Activated naive CD4-positive, alpha-beta T cell treated with anti-CD3 and anti-CD28 coated beads, Interleukin-2, amount 10 ng/mL, durations not matched to agents 7 days and 5 days (primary cell): Measurements from ENCODE around the gene FSD2.
"Not testable (repeated sequence)": the region's sequence is repeated elsewhere in the genome, so short reads cannot be mapped to it uniquely, and the experiment has no call there.

Experiments used
- CTCF ChIA-PET: fragments of 350-600 bp; sonication (Branson Sonifier 250); formaldehyde crosslinking; loops from one replicate; lab custom pipeline; 2021; ENCODE audit warnings: antibody characterized with exemption; lab: Charles Lee
- DNase-seq: peaks from one replicate; pipeline ENCODE4 v3.0.0-alpha.2; 2020
- H3K27ac Mint-ChIP-seq: one replicate; pipeline ENCODE4 v1.8.0; 2021; ENCODE audit warnings: mild to moderate bottlenecking, moderate library complexity, mixed read lengths
- H3K27me3 Mint-ChIP-seq: one replicate; pipeline ENCODE4 v1.8.0; 2021; ENCODE audit warnings: mild to moderate bottlenecking, mixed read lengths
- H3K36me3 Mint-ChIP-seq: one replicate; pipeline ENCODE4 v1.8.0; 2021; ENCODE audit warnings: mixed read lengths
- H3K4me1 Mint-ChIP-seq: one replicate; pipeline ENCODE4 v1.8.0; 2021; ENCODE audit warnings: mixed read lengths
- H3K4me3 Mint-ChIP-seq: one replicate; pipeline ENCODE4 v1.8.0; 2021; ENCODE audit warnings: mild to moderate bottlenecking, moderate library complexity, mixed read lengths
- H3K9me3 Mint-ChIP-seq: one replicate; pipeline ENCODE4 v1.8.0; 2021; ENCODE audit warnings: mixed read lengths

FSD2 gene

GRCh38 chr15:82839136-82839535 is 33.3 kb upstream of the FSD2 start:
- H3K27me3 Mint-ChIP-seq: peaks cover 8% of the 10 kb centered on the region
- CTCF ChIA-PET: interaction anchor here (1.2 to 1.9 kb wide), 2 partner anchors 10 to 161 kb away, joined by 3 to 7 read pairs; no protein-coding TSS in a partner anchor
- H3K4me3 Mint-ChIP-seq: no peak overlapping the region
- DNase-seq: no peak
- peaks cover 36% of the 10 kb centered on the region for H3K36me3 Mint-ChIP-seq
- H3K9me3 Mint-ChIP-seq: peaks cover 2% of the 10 kb centered on the region
- H3K27ac Mint-ChIP-seq: no peak overlapping the region
- H3K4me1 Mint-ChIP-seq: no peaks in the 10 kb centered on the region

DNA sequence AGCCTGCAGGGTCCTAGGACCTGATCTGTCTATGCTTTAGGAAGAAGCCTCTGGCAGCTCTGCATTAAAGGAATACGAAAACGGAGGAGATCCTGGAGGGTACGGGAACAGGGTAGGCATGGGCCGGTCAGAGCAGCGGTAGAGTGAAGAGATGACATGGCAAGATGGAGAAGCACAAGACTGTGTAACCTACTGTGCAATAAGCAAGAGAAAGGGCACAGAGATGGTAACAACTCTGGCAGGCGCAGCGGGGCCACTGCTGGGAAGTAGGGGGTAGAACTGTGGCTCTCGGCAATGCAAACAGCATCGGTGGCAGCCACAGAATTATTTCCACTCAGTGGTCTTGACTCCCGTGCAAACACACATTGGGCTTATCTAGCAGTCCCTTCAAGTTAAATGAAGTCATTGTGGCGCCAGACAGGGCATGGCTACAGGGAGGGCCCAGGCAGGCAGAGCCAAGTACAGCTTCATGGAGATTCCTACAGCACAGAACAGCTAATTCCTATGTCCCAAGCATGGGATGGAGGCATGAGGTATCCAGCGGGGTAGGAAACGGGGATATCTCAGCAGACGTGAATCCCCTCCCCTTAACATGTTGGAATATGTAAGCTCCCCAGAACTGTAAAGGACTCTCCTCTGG is 32.3 kb upstream of the FSD2 start:
- CTCF ChIA-PET: interaction anchor here (1.2 to 1.9 kb wide), 2 partner anchors 11 to 162 kb away, joined by 3 to 7 read pairs; no protein-coding TSS in a partner anchor
- Mint-ChIP-seq H3K9me3 (no peaks in the 10 kb centered on the region), H3K27ac (no peak overlapping the region), H3K27me3 (peaks cover 4% of the 10 kb centered on the region), H3K4me1 (no peaks in the 10 kb centered on the region), H3K36me3 (peaks cover 41% of the 10 kb centered on the region), H3K4me3 (no peak overlapping the region)
- no peak for DNase-seq

- Mint-ChIP-seq H3K4me3 (no peak overlapping the region), H3K27ac (no peak overlapping the region), H3K9me3 (no peaks in the 10 kb centered on the region), H3K36me3 (peaks cover 68% of the 10 kb centered on the region), H3K27me3 (no peaks in the 10 kb centered on the region), H3K4me1 (peaks cover 20% of the 10 kb centered on the region)
- no peak for DNase-seq
- CTCF ChIA-PET: no interaction called here
These were observed 29.6 kb upstream of the FSD2 start for GRCh38 chr15:82835391-82835917.

DNA sequence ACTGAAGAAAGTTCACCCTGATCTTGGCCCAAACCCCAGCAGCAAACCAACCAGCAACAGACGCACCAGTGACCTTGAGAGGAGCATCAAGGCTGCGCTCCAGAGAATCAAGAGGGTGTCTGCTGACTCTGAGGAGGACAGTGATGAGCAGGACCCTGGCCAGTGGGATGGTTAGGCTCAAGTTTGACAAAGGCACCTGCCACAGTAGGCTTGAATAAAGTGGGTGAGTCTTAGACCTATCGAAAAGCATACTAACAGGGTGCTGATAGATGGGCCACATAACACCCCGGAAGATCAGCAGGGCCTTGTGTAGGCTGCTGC is 27.5 kb upstream of the FSD2 start:
- CTCF ChIA-PET: interaction anchor here (0.6 to 1.6 kb wide), 5 partner anchors 16 to 175 kb away, joined by 3 to 8 read pairs (median 4); no protein-coding TSS in a partner anchor
- no peak overlapping the region for H3K4me3 Mint-ChIP-seq
- DNase-seq: no peak
- H3K27me3 Mint-ChIP-seq: no peaks in the 10 kb centered on the region
- no peaks in the 10 kb centered on the region for H3K9me3 Mint-ChIP-seq
- H3K4me1 Mint-ChIP-seq: peaks cover 20% of the 10 kb centered on the region
- peak overlapping the region; percentile 77 for H3K27ac Mint-ChIP-seq
- H3K36me3 Mint-ChIP-seq: peaks cover 83% of the 10 kb centered on the region

DNA sequence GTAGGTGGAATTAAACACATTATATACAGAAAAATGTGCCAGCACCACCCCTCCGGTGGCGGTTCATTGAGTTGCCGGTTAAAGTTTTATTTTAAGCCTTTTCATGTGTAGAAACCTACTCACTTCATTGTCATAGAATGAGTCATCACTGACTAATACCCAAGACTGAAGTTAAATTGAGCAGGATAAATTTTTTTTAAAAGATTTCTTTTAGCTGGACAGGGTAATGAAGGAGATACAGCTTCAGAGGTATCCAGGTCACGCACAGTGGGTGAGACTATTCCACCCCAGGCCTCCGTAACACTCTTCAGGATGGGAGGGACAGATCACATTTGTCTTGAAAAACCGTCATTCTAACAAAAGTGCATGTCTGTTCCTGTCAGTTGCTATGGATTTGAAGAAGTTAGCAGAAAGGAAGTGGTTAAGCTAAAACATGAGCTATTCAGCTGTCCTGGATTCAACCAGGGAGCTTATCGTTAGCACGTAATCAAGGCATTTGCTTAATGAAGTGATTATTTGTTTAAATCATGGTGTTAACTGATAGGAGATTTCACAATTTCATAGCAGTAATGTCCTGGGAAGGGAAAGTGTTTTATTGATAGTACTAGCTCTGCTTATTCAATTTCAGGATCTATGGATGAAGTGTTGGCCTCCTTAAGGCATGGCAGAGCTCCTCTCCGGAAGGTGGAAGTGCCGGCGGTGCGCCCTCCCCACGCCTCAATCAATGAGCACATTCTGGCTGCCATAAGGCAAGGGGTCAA is 26.9 kb upstream of the FSD2 start:
- Mint-ChIP-seq H3K4me3 (no peak overlapping the region), H3K27me3 (no peaks in the 10 kb centered on the region), H3K9me3 (no peaks in the 10 kb centered on the region), H3K27ac (peak overlapping the region; percentile 77), H3K36me3 (peaks cover 84% of the 10 kb centered on the region), H3K4me1 (peaks cover 20% of the 10 kb centered on the region)
- DNase-seq: no peak
- CTCF ChIA-PET: interaction anchor here (0.6 to 1.6 kb wide), 6 partner anchors 15 to 176 kb away, joined by 3 to 8 read pairs (median 4); no protein-coding TSS in a partner anchor

DNA sequence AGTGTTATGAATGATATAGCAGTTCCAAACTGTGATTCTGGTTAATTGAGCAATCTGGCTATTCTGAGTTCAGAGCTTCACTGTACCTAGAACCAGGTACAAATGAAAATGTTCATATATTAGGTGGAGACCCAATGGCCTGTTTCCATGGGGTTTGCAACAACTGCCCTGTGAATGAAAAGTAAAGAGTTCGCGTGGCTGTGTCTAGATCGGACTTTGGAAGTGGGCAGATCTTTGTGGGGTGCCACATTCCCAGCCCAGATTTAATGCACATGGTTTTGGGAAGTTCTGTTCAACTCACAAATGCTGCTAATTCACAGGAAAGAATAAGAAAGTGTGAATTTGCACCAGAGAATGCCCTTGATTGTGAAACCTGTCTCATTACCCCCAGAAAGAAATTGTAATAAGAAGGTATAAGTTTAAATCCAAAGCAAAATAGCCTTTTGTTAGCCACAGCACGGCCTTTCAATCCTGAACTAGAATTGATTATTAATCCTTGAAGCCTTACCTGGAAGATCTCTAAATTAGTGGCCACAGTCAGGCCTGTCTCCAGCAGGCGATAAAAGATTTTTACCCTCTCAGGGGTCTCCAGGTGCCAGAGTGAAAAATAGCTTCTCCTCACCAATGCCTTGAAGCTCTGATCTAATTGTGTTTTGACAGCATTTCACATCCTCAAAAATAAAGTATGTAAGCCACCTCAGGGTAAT is 26.2 kb upstream of the FSD2 start:
- Mint-ChIP-seq H3K36me3 (peaks cover 81% of the 10 kb centered on the region), H3K9me3 (no peaks in the 10 kb centered on the region), H3K27ac (peak overlapping the region; percentile 77), H3K4me3 (no peak overlapping the region), H3K4me1 (peaks cover 20% of the 10 kb centered on the region), H3K27me3 (no peaks in the 10 kb centered on the region)
- DNase-seq: no peak
- CTCF ChIA-PET: interaction anchor here (1.3 to 1.6 kb wide), 3 partner anchors 14 to 19 kb away, joined by 4 to 8 read pairs (median 5); no protein-coding TSS in a partner anchor

DNA sequence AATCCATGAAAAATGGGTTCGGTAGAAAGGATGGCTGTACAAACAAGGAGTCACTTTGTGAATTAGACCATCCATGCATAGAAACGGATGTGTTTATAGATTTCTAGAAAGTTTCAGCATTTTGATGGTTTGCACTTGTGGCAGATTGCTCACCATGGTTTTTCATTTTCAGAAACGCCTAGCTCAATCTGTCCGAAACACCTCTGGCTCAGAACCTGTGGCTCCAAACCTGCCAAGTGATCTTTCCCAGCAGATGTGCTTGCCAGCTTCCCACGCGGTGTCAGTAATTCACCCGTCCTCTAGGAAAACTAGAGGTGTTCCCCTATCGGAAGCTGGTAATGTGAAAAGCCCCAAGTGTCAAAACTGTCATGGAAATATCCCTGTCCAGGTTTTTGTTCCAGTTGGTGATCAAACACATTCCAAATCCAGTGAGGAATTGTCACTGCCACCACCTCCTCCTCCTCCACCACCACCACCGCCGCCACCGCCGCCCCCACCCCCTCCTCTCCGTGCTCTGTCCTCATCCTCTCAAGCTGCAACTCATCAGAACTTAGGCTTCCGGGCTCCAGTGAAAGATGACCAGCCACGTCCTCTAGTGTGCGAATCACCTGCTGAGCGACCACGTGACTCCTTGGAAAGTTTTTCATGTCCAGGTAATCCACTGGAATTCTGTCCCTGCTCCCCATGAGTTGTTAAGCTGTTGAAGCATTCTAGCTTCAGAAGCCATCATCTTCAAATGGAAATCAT is 24.7 kb upstream of the FSD2 start:
- H3K36me3 Mint-ChIP-seq: peaks cover 80% of the 10 kb centered on the region
- no peak overlapping the region for H3K4me3 Mint-ChIP-seq
- H3K4me1 Mint-ChIP-seq: peaks cover 20% of the 10 kb centered on the region
- DNase-seq: no peak
- H3K27ac Mint-ChIP-seq: no peak overlapping the region
- H3K9me3 Mint-ChIP-seq: no peaks in the 10 kb centered on the region
- CTCF ChIA-PET: interaction anchor here (1.7 kb wide), 1 partner anchor 169 kb away, joined by 6 read pairs; no protein-coding TSS in a partner anchor
- H3K27me3 Mint-ChIP-seq: no peaks in the 10 kb centered on the region

DNA sequence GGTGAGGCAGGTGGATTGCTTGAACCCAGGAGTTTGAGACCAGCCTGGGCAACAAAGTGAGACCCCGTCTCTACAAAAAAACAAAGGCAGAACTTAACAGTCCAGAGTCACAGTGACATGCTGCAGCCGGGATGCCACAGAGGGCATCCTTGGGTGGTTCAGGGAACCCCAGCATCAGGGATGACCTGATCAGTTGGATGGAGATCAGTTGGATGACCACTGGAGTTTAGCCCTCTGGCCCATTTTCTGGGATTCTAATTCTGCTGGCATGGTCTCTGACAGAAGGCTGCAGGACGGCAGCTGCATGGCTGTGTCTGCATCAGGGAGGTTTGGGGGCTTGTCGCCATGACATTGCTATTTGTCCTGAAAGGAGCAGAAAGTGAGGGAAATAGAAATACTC is 23.4 kb upstream of the FSD2 start:
- Mint-ChIP-seq H3K36me3 (peaks cover 75% of the 10 kb centered on the region), H3K4me3 (no peak overlapping the region), H3K9me3 (no peaks in the 10 kb centered on the region), H3K27me3 (no peaks in the 10 kb centered on the region), H3K27ac (no peak overlapping the region), H3K4me1 (peaks cover 20% of the 10 kb centered on the region)
- no peak for DNase-seq
- CTCF ChIA-PET: interaction anchor here (1.7 kb wide), 1 partner anchor 171 kb away, joined by 6 read pairs; no protein-coding TSS in a partner anchor

- DNase-seq: no peak
- Mint-ChIP-seq H3K36me3 (peaks cover 71% of the 10 kb centered on the region), H3K27me3 (no peaks in the 10 kb centered on the region), H3K4me1 (peaks cover 19% of the 10 kb centered on the region), H3K27ac (no peak overlapping the region), H3K4me3 (no peak overlapping the region), H3K9me3 (no peaks in the 10 kb centered on the region)
- CTCF ChIA-PET: no interaction called here
These were observed 22.2 kb upstream of the FSD2 start for GRCh38 chr15:82828075-82828474.

GRCh38 chr15:82823049-82823448 is 17.2 kb upstream of the FSD2 start:
- peaks cover 57% of the 10 kb centered on the region for H3K36me3 Mint-ChIP-seq
- no peak overlapping the region for H3K4me3 Mint-ChIP-seq
- H3K27ac Mint-ChIP-seq: no peak overlapping the region
- CTCF ChIA-PET: no interaction called here
- H3K4me1 Mint-ChIP-seq: no peaks in the 10 kb centered on the region
- no peaks in the 10 kb centered on the region for H3K27me3 Mint-ChIP-seq
- no peak for DNase-seq
- no peaks in the 10 kb centered on the region for H3K9me3 Mint-ChIP-seq

DNA sequence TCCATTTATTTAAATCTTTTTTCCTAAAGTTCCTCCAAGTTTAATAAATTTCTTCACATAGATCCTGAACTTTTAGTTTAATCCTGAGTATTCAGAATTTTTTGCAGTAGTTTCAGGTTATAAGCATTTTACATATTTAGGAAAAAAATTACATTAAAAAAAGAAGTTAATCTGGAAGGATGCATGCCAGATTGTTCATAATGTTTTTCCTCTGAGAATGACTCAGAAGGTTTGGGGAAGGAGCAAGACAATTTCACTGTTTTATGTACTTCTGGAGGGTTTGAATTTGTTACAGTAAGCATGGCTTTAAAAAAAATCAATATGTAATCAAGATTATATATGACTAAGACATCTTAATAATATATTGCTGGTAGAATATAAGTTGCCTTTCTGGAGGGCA is 16.0 kb upstream of the FSD2 start:
- CTCF ChIA-PET, H3K27me3 Mint-ChIP-seq, H3K4me3 Mint-ChIP-seq, H3K4me1 Mint-ChIP-seq, DNase-seq, H3K9me3 Mint-ChIP-seq, H3K27ac Mint-ChIP-seq: not testable (repeated sequence)
- peaks cover 57% of the 10 kb centered on the region for H3K36me3 Mint-ChIP-seq

GRCh38 chr15:82821396-82821795 is 15.5 kb upstream of the FSD2 start:
- H3K36me3 Mint-ChIP-seq: peaks cover 57% of the 10 kb centered on the region
- H3K9me3 Mint-ChIP-seq, DNase-seq, CTCF ChIA-PET, H3K27me3 Mint-ChIP-seq, H3K4me1 Mint-ChIP-seq, H3K27ac Mint-ChIP-seq, H3K4me3 Mint-ChIP-seq: not testable (repeated sequence)

- Mint-ChIP-seq H3K27me3 (no peaks in the 10 kb centered on the region), H3K36me3 (peaks cover 59% of the 10 kb centered on the region), H3K9me3 (no peaks in the 10 kb centered on the region), H3K4me1 (peaks cover 4% of the 10 kb centered on the region), H3K27ac (no peak overlapping the region), H3K4me3 (no peak overlapping the region)
- no peak for DNase-seq
- CTCF ChIA-PET: no interaction called here
These were observed 14.3 kb upstream of the FSD2 start for GRCh38 chr15:82820128-82820527.
